Muscle of leg (tissue), 11 donors: ENCODE results near the gene RNF213. TPM values are rescaled to one million over a fixed set of nuclear protein-coding genes. Genes with fewer than 3 reads are reported as not detected.

Experiments
- DNase-seq: peaks from one replicate; pipeline ENCODE4 v3.0.0; 2013
- H3K27ac ChIP-seq: one replicate; pipeline ENCODE4 v1.5.1; 2013; ENCODE audit warnings: mild to moderate bottlenecking, low read length, control low read depth
- H3K27me3 ChIP-seq: one replicate; pipeline ENCODE4 v1.6.1; 2013; ENCODE audit warnings: low read length; ENCODE audit not compliant: control insufficient read depth, insufficient read depth
- H3K36me3 ChIP-seq: one replicate; pipeline ENCODE4 v1.6.1; 2013; ENCODE audit warnings: low read length; ENCODE audit not compliant: control insufficient read depth, insufficient read depth
- H3K4me1 ChIP-seq: one replicate; pipeline ENCODE4 v1.6.1; 2013; ENCODE audit warnings: low read length; ENCODE audit not compliant: control insufficient read depth, insufficient read depth
- H3K4me3 ChIP-seq: one replicate; pipeline ENCODE4 v1.5.1; 2013; ENCODE audit warnings: low read length, control low read depth
- H3K9me3 ChIP-seq: replicated peaks from 2 replicates; pipeline ENCODE4 v1.6.1; 2013; ENCODE audit warnings: low read depth, low read length; ENCODE audit not compliant: control insufficient read depth
- WGBS: methylation state at CpG from one replicate; pipeline ENCODE4 v1.1.5; 2013; ENCODE audit warnings: missing lambda C conversion rate; ENCODE audit not compliant: insufficient coverage; 5-methylcytosine and 5-hydroxymethylcytosine counted together
- polyA plus RNA-seq, 8 donors: library from polyadenylated mRNA; unstranded; fragments of 120-200 nt; gene quantifications; one replicate each; pipeline versions ENCODE4 v1.2.1 to v1.2.3, GENCODE V29; 2013; ENCODE audit warnings: inconsistent platforms in 1 of 8, low replicate concordance in 1 of 8; ENCODE audit not compliant: insufficient read length in 8 of 8, insufficient read depth in 1 of 8
- total RNA-seq: library from RNA; stranded (reverse); fragments of 120-200 nt; gene quantifications from one replicate; pipeline ENCODE4 v1.2.4, GENCODE V29; 2013

RNF213 gene
- total and polyA plus RNA-seq, 9 donors, result 23.0 to 43.0 (median 32.9) TPM

- H3K4me3 ChIP-seq, result no peak overlapping the region
Measured at GRCh38 chr17:80358131-80358530, 97.5 kb downstream of the RNF213 start.

GRCh38 chr17:80358861-80359260 is 98.2 kb downstream of the RNF213 start:
- peaks cover 5% of the 10 kb centered on the region for H3K4me1 ChIP-seq
- H3K27me3 ChIP-seq, result no peaks in the 10 kb centered on the region
- no peak overlapping the region for H3K27ac ChIP-seq
- no peaks in the 10 kb centered on the region for H3K9me3 ChIP-seq
- no peak for DNase-seq
- H3K36me3 ChIP-seq, result peaks cover 78% of the 10 kb centered on the region
- H3K4me3 ChIP-seq, result no peak overlapping the region
- 93% methylated on average over 7 of the region's 11 CpGs for WGBS

More at GRCh38 chr17:80358131-80358530, 97.5 kb downstream of the RNF213 start:
- WGBS, result 94% methylated on average over 8 of the region's 9 CpGs
- peaks cover 78% of the 10 kb centered on the region for H3K36me3 ChIP-seq
- H3K9me3 ChIP-seq, result no peaks in the 10 kb centered on the region
- H3K27me3 ChIP-seq, result no peaks in the 10 kb centered on the region
- H3K4me1 ChIP-seq, result peaks cover 1% of the 10 kb centered on the region
- H3K27ac ChIP-seq, result no peak overlapping the region
- no peak for DNase-seq

- no peak overlapping the region for H3K27ac ChIP-seq
- H3K4me3 ChIP-seq, result no peak overlapping the region
- peaks cover 78% of the 10 kb centered on the region for H3K36me3 ChIP-seq
- H3K9me3 ChIP-seq, result no peaks in the 10 kb centered on the region
- peaks cover 5% of the 10 kb centered on the region for H3K4me1 ChIP-seq
- no peaks in the 10 kb centered on the region for H3K27me3 ChIP-seq
- no peak for DNase-seq
- 89% methylated on average over 3 of the region's 8 CpGs for WGBS
Measured at GRCh38 chr17:80359422-80360110, 98.9 kb downstream of the RNF213 start.

DNA sequence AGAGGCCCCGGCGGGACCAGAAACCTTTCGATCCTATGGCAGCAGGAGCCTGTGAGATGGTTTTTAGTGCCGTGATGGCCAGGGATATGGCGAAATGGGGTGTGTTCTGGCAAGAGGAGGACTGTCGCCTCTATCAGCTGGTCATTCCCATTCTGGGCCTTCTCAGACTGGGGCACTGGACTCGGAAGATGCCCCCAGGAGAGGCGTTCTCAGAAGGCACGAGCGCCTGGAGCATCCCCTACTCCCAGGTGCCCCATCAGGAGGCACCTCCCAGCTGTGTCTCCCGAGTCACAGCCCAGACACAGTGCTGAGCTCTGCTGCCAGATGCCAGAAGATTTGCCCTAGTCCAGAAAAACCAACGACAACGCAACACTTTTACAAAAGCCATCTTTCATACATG is 99.7 kb downstream of the RNF213 start:
- Histone ChIP-seq H3K4me3 (no peak overlapping the region), H3K27ac (no peak overlapping the region), H3K36me3 (peaks cover 79% of the 10 kb centered on the region), H3K27me3 (no peaks in the 10 kb centered on the region), H3K4me1 (peaks cover 5% of the 10 kb centered on the region), H3K9me3 (no peaks in the 10 kb centered on the region)
- DNase-seq, result no peak
- WGBS, result 95% methylated on average over 13 of the region's 13 CpGs

GRCh38 chr17:80361495-80362220 is 101.0 kb downstream of the RNF213 start:
- H3K27ac ChIP-seq, result no peak overlapping the region
- peaks cover 82% of the 10 kb centered on the region for H3K36me3 ChIP-seq
- H3K4me1 ChIP-seq, result peaks cover 5% of the 10 kb centered on the region
- DNase-seq, result no peak
- no peaks in the 10 kb centered on the region for H3K27me3 ChIP-seq
- no peak overlapping the region for H3K4me3 ChIP-seq
- no peaks in the 10 kb centered on the region for H3K9me3 ChIP-seq
- WGBS, result 86% methylated on average over 13 of the region's 18 CpGs

DNA sequence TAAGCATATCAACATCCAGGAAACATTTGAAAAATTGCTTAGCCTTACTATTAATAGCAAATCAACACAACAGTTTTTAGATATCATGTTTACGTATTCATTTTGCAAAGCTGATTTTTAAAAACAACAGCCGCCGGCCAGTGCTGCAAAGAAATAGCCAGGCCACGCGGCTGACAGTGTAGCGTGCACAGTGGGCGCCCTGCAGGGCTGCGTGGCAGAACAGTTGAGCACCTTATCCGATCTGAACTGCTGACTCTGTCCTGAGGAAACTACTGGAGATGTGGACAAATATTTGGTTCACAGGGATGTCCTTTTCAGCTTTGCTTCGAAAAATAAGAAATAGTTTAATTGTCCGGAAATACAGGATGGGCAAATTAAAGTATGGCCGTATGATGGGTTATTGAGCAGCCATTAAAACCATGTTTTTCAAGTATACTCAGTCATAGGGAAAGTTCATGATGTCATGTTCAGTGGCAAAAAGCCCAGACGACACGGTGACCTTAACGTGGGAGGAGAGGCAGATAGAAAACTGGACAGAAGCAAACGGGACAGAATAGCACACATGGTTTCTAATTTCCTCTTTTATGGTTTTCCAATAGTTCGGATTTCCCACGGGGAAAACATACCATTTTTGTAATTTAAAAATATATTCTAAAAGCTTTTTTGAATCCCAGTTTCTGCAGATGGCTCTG is 101.9 kb downstream of the RNF213 start:
- Histone ChIP-seq H3K27me3 (no peaks in the 10 kb centered on the region), H3K9me3 (no peaks in the 10 kb centered on the region), H3K4me1 (peaks cover 5% of the 10 kb centered on the region), H3K27ac (no peak overlapping the region), H3K36me3 (peaks cover 81% of the 10 kb centered on the region), H3K4me3 (no peak overlapping the region)
- WGBS, result 81% methylated on average over 12 of the region's 18 CpGs
- DNase-seq, result peak; percentile 80

DNA sequence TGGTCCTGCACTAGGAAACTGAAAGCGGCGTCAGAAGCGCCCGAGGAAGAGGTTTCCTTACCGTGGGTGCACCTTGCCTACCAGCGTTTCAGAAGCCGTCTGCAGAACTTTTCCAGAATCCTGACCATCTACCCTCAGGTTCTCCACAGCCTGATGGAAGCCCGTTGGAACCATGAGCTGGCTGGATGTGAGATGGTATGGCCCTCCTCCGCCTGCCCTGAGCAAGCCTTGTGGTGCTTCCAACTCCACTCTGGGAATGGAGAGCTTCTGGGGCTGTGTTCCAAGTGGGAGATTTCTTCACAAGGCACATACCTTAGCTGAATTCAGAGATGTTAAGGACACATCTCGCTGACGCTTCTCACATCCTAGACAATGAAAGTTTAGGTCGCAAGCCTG is 102.5 kb downstream of the RNF213 start:
- WGBS, result 69% methylated on average over 10 of the region's 12 CpGs
- DNase-seq, result no peak
- Histone ChIP-seq H3K27me3 (no peaks in the 10 kb centered on the region), H3K4me1 (peaks cover 5% of the 10 kb centered on the region), H3K4me3 (no peak overlapping the region), H3K36me3 (peaks cover 81% of the 10 kb centered on the region), H3K9me3 (no peaks in the 10 kb centered on the region), H3K27ac (no peak overlapping the region)

DNA sequence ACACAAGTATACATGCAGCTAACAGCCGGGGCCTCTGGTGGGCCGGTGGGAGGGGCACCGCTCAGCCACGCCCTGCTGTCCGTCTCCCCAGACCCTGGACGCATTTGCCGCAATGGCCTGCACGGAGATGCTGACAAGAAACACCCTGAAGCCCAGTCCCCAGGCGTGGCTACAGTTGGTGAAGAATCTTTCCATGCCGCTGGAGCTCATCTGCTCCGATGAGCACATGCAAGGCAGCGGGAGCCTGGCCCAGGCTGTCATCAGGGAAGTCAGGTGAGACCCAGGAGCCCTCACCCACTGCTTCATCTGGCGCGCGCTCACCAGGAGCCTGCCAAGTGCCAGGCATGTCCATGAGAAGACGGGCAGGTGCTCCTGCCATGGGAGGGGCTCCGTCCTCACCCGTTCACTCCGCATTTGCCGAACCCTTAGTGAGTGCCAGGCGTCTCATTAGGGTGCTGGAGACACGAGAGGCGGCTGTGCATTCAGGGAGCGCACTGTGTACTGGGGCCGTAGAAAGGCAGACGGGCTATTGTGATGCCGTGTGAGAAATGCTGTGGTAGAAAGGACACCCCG is 103.0 kb downstream of the RNF213 start:
- Histone ChIP-seq H3K9me3 (no peaks in the 10 kb centered on the region), H3K36me3 (peaks cover 80% of the 10 kb centered on the region), H3K4me3 (no peak overlapping the region), H3K27ac (no peak overlapping the region), H3K27me3 (no peaks in the 10 kb centered on the region), H3K4me1 (peaks cover 5% of the 10 kb centered on the region)
- no peak for DNase-seq
- WGBS, result 87% methylated on average over 28 of the region's 28 CpGs

- no peak overlapping the region for H3K27ac ChIP-seq
- H3K27me3 ChIP-seq, result no peaks in the 10 kb centered on the region
- DNase-seq, result peak; percentile 25
- H3K9me3 ChIP-seq, result no peaks in the 10 kb centered on the region
- H3K4me1 ChIP-seq, result peaks cover 5% of the 10 kb centered on the region
- 62% methylated on average over 20 of the region's 29 CpGs for WGBS
- no peak overlapping the region for H3K4me3 ChIP-seq
- H3K36me3 ChIP-seq, result peaks cover 79% of the 10 kb centered on the region
Measured at GRCh38 chr17:80364091-80364691, 103.5 kb downstream of the RNF213 start.
